Measurements from ENCODE around the gene PELI2.

PELI2 gene

GRCh38 chr14:56145965-56146364 lies 27.8 kb downstream of the PELI2 start:
- no peak overlapping the region for H3K4me3 ChIP-seq (ENCODE audit: low read depth, low read length)
- ChIA-PET CTCF (no interaction called here), POLR2A (no interaction called here)
- no peak overlapping the region for H3K27ac ChIP-seq (ENCODE audit: extremely low read depth, low read depth, low read length)
- TF ChIP-seq SP7 (tag by site-specific recombination; IDR thresholded peaks at IDR 0.05), result no peak
- no peak for TF ChIP-seq ATF2 (tag by site-specific recombination; IDR thresholded peaks at IDR 0.05; ENCODE audit: low read depth)
- no peak for TF ChIP-seq ZNF639 (tag by site-specific recombination; IDR thresholded peaks at IDR 0.05)
- TF ChIP-seq ZBTB49 (tag by site-specific recombination; IDR thresholded peaks at IDR 0.05; ENCODE audit: low read depth), result no peak
- no peak for TF ChIP-seq ZNF501 (tag by site-specific recombination; IDR thresholded peaks at IDR 0.05)
- no peak for TF ChIP-seq TCF7L2 (IDR thresholded peaks at IDR 0.05; ENCODE audit: borderline replicate concordance, low read depth, low read length)
- no peak for TF ChIP-seq KLF10 (tag by site-specific recombination; IDR thresholded peaks at IDR 0.05)
- no peak for TF ChIP-seq ZNF280C (tag by site-specific recombination; IDR thresholded peaks at IDR 0.05)
- no peak for TF ChIP-seq ZNF155 (tag by site-specific recombination; IDR thresholded peaks at IDR 0.05)
- TF ChIP-seq ZNF18 (tag by site-specific recombination; IDR thresholded peaks at IDR 0.05), result no peak
- no peak for TF ChIP-seq TRIM28 (IDR thresholded peaks at IDR 0.05; ENCODE audit: borderline replicate concordance, low read length)
- no peak for TF ChIP-seq ZNF610 (tag by site-specific recombination; IDR thresholded peaks at IDR 0.05; ENCODE audit: borderline replicate concordance)
- no peak for TF ChIP-seq ZNF19 (tag by site-specific recombination; IDR thresholded peaks at IDR 0.05; ENCODE audit: low read depth)
- TF ChIP-seq YY2 (tag by site-specific recombination; IDR thresholded peaks at IDR 0.05), result no peak
- TF ChIP-seq ZNF140 (tag by site-specific recombination; IDR thresholded peaks at IDR 0.05), result no peak
- TF ChIP-seq FEZF1 (tag by site-specific recombination; IDR thresholded peaks at IDR 0.05), result no peak
- no peak for TF ChIP-seq ZSCAN16 (tag by site-specific recombination; IDR thresholded peaks at IDR 0.05)
- TF ChIP-seq ZBTB8A (tag by site-specific recombination; IDR thresholded peaks at IDR 0.05), result no peak
- H3K9me3 ChIP-seq (ENCODE audit: control insufficient read depth, insufficient read depth, low read depth, low read length), result no peaks in the 10 kb centered on the region
- H3K36me3 ChIP-seq (ENCODE audit: control insufficient read depth in 2 of 2, insufficient read depth in 1 of 2, low read length in 2 of 2), result no peaks in the 10 kb centered on the region
- peaks cover 24% of the 10 kb centered on the region for H3K4me1 ChIP-seq (ENCODE audit: control insufficient read depth, insufficient read depth, low read length)
